ENCODE results near the gene TDRD3.

DNA sequence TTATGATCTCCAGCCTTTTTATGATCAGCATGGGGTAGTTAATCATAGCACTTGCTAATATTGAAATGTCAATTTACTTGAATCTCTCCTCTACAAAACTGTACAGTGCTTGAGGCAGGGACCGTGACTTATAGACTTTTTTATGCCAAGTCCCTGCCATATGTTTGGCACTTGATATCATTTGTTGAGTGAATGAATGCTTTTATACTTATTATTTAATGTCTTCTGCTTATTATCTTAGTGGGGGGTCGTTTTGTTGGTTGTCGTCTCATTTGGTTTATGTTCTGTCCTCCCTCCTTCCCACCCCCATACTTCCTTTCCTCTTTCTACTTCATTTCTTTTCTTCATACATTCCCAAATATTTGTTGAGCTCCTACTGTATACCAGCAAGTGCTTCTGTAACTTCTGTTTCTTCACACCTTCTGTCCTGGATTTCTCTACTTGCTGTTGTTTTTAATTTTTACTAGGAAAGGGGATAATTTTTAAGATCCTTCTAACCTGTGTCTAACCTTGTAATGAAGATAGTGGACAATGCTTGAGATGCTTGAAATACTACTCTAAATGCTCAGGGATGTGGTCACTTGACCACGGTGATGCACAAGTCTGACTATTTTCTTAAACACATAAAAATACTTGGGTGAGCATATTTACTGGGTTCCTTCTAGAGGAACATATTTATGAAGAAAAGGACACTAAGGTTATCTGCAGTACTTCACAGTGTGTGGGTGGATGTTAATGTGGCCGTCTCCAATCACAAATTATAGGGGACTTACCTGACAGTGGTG lies 223.8 kb downstream of the TDRD3 start:
- TF ChIP-seq, protein P1, sequence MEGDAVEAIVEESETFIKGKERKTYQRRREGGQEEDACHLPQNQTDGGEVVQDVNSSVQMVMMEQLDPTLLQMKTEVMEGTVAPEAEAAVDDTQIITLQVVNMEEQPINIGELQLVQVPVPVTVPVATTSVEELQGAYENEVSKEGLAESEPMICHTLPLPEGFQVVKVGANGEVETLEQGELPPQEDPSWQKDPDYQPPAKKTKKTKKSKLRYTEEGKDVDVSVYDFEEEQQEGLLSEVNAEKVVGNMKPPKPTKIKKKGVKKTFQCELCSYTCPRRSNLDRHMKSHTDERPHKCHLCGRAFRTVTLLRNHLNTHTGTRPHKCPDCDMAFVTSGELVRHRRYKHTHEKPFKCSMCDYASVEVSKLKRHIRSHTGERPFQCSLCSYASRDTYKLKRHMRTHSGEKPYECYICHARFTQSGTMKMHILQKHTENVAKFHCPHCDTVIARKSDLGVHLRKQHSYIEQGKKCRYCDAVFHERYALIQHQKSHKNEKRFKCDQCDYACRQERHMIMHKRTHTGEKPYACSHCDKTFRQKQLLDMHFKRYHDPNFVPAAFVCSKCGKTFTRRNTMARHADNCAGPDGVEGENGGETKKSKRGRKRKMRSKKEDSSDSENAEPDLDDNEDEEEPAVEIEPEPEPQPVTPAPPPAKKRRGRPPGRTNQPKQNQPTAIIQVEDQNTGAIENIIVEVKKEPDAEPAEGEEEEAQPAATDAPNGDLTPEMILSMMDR (conservative IDR thresholded peaks at IDR 0.05 in 1 of 2, IDR thresholded peaks at IDR 0.05 in 1 of 2; ENCODE audit: extremely low read depth in 1 of 2, insufficient read depth in 1 of 2, low read depth in 1 of 2, low read length in 2 of 2), result no peak
- no peak for TF ChIP-seq EZH2 (IDR thresholded peaks at IDR 0.05; ENCODE audit: borderline replicate concordance, low read length)

Data from mammary epithelial cell (primary cell).